Cardiac muscle cell (in vitro differentiated cells and primary cell): Measurements from ENCODE around the gene ADGRL2. TPM values are rescaled to one million over a fixed set of nuclear protein-coding genes. Genes with fewer than 3 reads are reported as not detected.

Experiments
- DNase-seq, 2 donors: peaks; one replicate each; pipeline versions ENCODE4 v3.0.0 to v3.0.0-alpha.2; 2010 to 2017; ENCODE audit warnings: low read depth in 1 of 2, low spot score in 1 of 2
- H3K27ac ChIP-seq: fragments of 200-600 bp; sonication (generic); 2 replicates; pipeline ENCODE4 v1.5.1; 2016
- H3K27me3 ChIP-seq: fragments of 200-600 bp; sonication (generic); 2 replicates; pipeline ENCODE4 v1.6.0; 2016; ENCODE audit warnings: control low read depth
- H3K36me3 ChIP-seq: fragments of 200-600 bp; sonication (generic); 2 replicates; pipeline ENCODE4 v1.5.1; 2016; ENCODE audit warnings: control low read depth
- H3K4me1 ChIP-seq: fragments of 200-600 bp; sonication (generic); 2 replicates; pipeline ENCODE4 v1.8.1; 2017; ENCODE audit warnings: low read depth, mild to moderate bottlenecking, mixed run types
- H3K4me3 ChIP-seq: fragments of 200-600 bp; sonication (generic); 2 replicates; pipeline ENCODE4 v1.5.1; 2016; ENCODE audit warnings: mild to moderate bottlenecking
- H3K9me3 ChIP-seq: fragments of 200-600 bp; sonication (generic); 2 replicates; pipeline ENCODE4 v1.5.1; 2017; ENCODE audit warnings: low read depth, mild to moderate bottlenecking, control low read depth
- CTCF ChIP-seq: IDR thresholded peaks from 2 replicates; pipeline ENCODE4 v1.5.1; 2012; ENCODE audit warnings: low read depth, mild to moderate bottlenecking, low read length
- polyA plus RNA-seq: library from polyadenylated mRNA; unstranded; fragments of >200 nt; fragmentation: Nextera tagmentation; extraction: Ambion mirVana; gene quantifications from 2 replicates; pipeline ENCODE4 v1.2.1, GENCODE V29; 2016
- total RNA-seq: library from RNA; depleted of rRNA; stranded (reverse); fragments of >200 nt; gene quantifications from 2 replicates; pipeline ENCODE4 v1.2.3, GENCODE V29; 2016

Gene ADGRL2
- total and polyA plus RNA-seq, 2 experiments from 2014 or later, result 34.1 to 70.3 TPM

- Histone ChIP-seq H3K36me3 (no peaks in the 10 kb centered on the region), H3K27ac (peak overlapping the region; percentile 94), H3K9me3 (no peaks in the 10 kb centered on the region), H3K4me1 (peaks cover 58% of the 10 kb centered on the region), H3K27me3 (no peaks in the 10 kb centered on the region), H3K4me3 (no peak overlapping the region)
- no peak for TF ChIP-seq CTCF
- peak; percentile 11 to 17 for DNase-seq
These were observed 121.2 kb downstream of the ADGRL2 start for GRCh38 chr1:81921851-81922462.

GRCh38 chr1:81922955-81923354 is 122.2 kb downstream of the ADGRL2 start:
- no peak for DNase-seq
- no peaks in the 10 kb centered on the region for H3K36me3 ChIP-seq
- no peaks in the 10 kb centered on the region for H3K9me3 ChIP-seq
- H3K4me1 ChIP-seq, result peaks cover 59% of the 10 kb centered on the region
- H3K4me3 ChIP-seq, result no peak overlapping the region
- no peak overlapping the region for H3K27ac ChIP-seq
- no peak for TF ChIP-seq CTCF
- no peaks in the 10 kb centered on the region for H3K27me3 ChIP-seq

DNA sequence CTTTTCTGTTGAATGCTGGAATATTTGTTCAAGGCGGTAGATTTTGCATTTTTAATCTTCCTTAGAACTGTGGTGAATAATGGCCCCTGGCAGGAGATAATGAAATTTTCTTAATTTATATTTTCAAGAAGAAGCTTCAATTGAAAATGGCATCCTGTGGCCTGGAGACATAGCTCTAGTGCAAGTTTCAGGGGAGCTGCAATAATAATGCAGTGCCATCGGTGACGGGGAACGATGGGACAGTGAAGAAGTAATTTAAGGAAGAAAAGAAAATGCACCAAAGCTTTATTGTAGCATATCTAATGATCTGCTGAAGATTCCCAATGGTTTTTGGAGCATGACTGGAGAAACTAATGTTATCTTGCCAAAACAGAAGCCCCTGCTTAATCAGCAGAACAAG is 128.4 kb downstream of the ADGRL2 start:
- Histone ChIP-seq H3K27me3 (no peaks in the 10 kb centered on the region), H3K27ac (no peak overlapping the region), H3K4me1 (peaks cover 11% of the 10 kb centered on the region), H3K9me3 (no peaks in the 10 kb centered on the region), H3K4me3 (no peak overlapping the region), H3K36me3 (no peaks in the 10 kb centered on the region)
- DNase-seq, result no peak
- no peak for TF ChIP-seq CTCF

GRCh38 chr1:81936853-81937252 is 136.1 kb downstream of the ADGRL2 start:
- H3K4me3 ChIP-seq, result no peak overlapping the region
- H3K27me3 ChIP-seq, result no peaks in the 10 kb centered on the region
- TF ChIP-seq CTCF, result no peak
- no peak for DNase-seq
- no peaks in the 10 kb centered on the region for H3K9me3 ChIP-seq
- no peaks in the 10 kb centered on the region for H3K4me1 ChIP-seq
- H3K27ac ChIP-seq, result no peak overlapping the region
- no peaks in the 10 kb centered on the region for H3K36me3 ChIP-seq

GRCh38 chr1:81937791-81938450 is 137.2 kb downstream of the ADGRL2 start:
- no peak for TF ChIP-seq CTCF
- no peak overlapping the region for H3K4me3 ChIP-seq
- no peaks in the 10 kb centered on the region for H3K9me3 ChIP-seq
- H3K4me1 ChIP-seq, result no peaks in the 10 kb centered on the region
- peak in 1 of 2 donors; percentile 30 for DNase-seq
- H3K27me3 ChIP-seq, result no peaks in the 10 kb centered on the region
- peaks cover under 1% of the 10 kb centered on the region for H3K36me3 ChIP-seq
- peak overlapping the region; percentile 8 for H3K27ac ChIP-seq
